Activated naive CD8-positive, alpha-beta T cell (primary cell): ENCODE results near the gene CCDC24.

Experiments
- H3K27ac Mint-ChIP-seq: one replicate; pipeline ENCODE4 v1.8.0; 2021; ENCODE audit warnings: mixed read lengths
- H3K27me3 Mint-ChIP-seq: one replicate; pipeline ENCODE4 v1.8.0; 2021; ENCODE audit warnings: mixed read lengths
- H3K36me3 Mint-ChIP-seq: one replicate; pipeline ENCODE4 v1.8.0; 2021; ENCODE audit warnings: mixed read lengths
- H3K4me1 Mint-ChIP-seq: one replicate; pipeline ENCODE4 v1.8.0; 2021; ENCODE audit warnings: low read depth, mixed read lengths
- H3K4me3 Mint-ChIP-seq: one replicate; pipeline ENCODE4 v1.8.0; 2021; ENCODE audit warnings: mild to moderate bottlenecking, mixed read lengths
- H3K9me3 Mint-ChIP-seq: one replicate; pipeline ENCODE4 v1.8.0; 2021; ENCODE audit warnings: low read depth, mixed read lengths

Gene CCDC24

GRCh38 chr1:43957407-43958040 is 33.9 kb upstream of the CCDC24 start:
- no peak overlapping the region for H3K27ac Mint-ChIP-seq
- no peak overlapping the region for H3K4me3 Mint-ChIP-seq
- H3K36me3 Mint-ChIP-seq: peaks cover 11% of the 10 kb centered on the region
- H3K9me3 Mint-ChIP-seq: no peaks in the 10 kb centered on the region
- no peaks in the 10 kb centered on the region for H3K4me1 Mint-ChIP-seq
- H3K27me3 Mint-ChIP-seq: no peaks in the 10 kb centered on the region

DNA sequence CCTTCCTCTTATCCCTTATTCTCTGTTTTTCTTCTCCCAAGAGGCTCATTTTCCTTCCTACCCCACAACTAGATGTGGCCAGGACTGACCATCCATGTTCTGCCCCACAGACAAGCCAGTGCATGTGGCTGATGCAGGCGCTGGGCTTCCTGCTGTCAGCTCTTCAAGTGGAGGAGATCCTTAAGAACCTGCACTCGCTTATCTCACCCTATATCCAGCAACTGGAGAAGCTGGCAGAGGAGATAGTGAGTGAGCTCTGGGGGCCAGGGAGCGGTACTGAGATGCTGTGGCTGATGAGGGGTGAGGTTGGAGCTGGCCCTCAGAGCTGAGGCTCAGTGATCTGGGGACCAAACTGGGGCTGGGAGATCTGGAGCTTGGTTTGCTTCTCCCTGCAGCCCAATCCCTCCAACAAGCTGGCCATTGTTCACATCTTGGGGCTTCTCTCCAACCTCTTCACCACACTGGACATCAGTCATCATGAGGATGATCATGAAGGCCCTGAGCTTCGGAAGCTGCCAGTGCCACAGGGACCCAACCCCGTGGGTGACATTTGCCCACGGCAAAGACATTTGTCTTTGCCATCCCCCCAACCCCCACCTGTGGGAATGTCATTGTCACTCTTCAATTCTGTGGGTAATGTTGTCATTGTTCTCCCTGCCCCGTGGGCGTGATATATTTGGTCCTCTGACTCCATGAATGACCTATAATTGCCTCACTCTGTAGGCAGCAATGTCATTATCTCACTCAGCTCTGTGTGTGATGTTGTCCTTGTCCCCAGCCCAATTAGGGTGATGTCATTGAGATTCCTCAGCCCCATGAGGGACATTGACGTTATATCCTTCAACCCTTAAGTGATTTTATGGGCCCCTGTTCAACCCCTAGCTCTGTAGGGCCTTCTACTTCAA is 32.8 kb upstream of the CCDC24 start:
- Mint-ChIP-seq H3K36me3 (peaks cover 14% of the 10 kb centered on the region), H3K9me3 (no peaks in the 10 kb centered on the region), H3K27me3 (no peaks in the 10 kb centered on the region), H3K4me1 (no peaks in the 10 kb centered on the region), H3K4me3 (no peak overlapping the region), H3K27ac (no peak overlapping the region)

- H3K27me3 Mint-ChIP-seq: no peaks in the 10 kb centered on the region
- H3K4me3 Mint-ChIP-seq: no peak overlapping the region
- H3K4me1 Mint-ChIP-seq: no peaks in the 10 kb centered on the region
- H3K9me3 Mint-ChIP-seq: no peaks in the 10 kb centered on the region
- H3K36me3 Mint-ChIP-seq: peaks cover 14% of the 10 kb centered on the region
- no peak overlapping the region for H3K27ac Mint-ChIP-seq
Measured at GRCh38 chr1:43960798-43961197, 30.6 kb upstream of the CCDC24 start.

- peaks cover 16% of the 10 kb centered on the region for H3K36me3 Mint-ChIP-seq
- no peaks in the 10 kb centered on the region for H3K4me1 Mint-ChIP-seq
- H3K4me3 Mint-ChIP-seq: no peak overlapping the region
- H3K27ac Mint-ChIP-seq: no peak overlapping the region
- no peaks in the 10 kb centered on the region for H3K27me3 Mint-ChIP-seq
- H3K9me3 Mint-ChIP-seq: no peaks in the 10 kb centered on the region
Measured at GRCh38 chr1:43961692-43962091, 29.7 kb upstream of the CCDC24 start.

GRCh38 chr1:43962324-43962723 is 29.1 kb upstream of the CCDC24 start:
- peaks cover 14% of the 10 kb centered on the region for H3K36me3 Mint-ChIP-seq
- H3K27me3 Mint-ChIP-seq: no peaks in the 10 kb centered on the region
- H3K4me1 Mint-ChIP-seq: no peaks in the 10 kb centered on the region
- no peak overlapping the region for H3K27ac Mint-ChIP-seq
- H3K9me3 Mint-ChIP-seq: no peaks in the 10 kb centered on the region
- no peak overlapping the region for H3K4me3 Mint-ChIP-seq

DNA sequence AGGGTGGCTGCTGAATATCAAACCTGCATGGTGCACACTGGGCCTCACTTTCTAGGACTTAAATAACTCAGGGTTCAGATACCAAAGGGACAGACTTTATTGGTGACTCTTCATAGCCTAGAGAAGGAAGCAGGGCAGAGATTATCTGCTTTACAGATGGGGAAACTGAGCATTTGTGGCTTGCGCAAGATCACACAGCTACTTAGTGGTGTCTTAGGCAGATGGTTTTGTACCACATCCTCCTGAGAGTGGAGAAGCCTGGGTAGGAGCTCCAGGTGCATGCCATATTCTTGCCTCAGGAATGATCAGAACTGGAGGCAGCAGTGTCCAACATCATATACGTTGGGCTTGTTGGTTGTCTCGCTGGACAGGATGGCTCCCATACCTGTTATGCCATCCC is 28.4 kb upstream of the CCDC24 start:
- no peaks in the 10 kb centered on the region for H3K9me3 Mint-ChIP-seq
- H3K27me3 Mint-ChIP-seq: no peaks in the 10 kb centered on the region
- peaks cover 16% of the 10 kb centered on the region for H3K36me3 Mint-ChIP-seq
- H3K27ac Mint-ChIP-seq: no peak overlapping the region
- no peaks in the 10 kb centered on the region for H3K4me1 Mint-ChIP-seq
- no peak overlapping the region for H3K4me3 Mint-ChIP-seq

GRCh38 chr1:43963890-43964289 is 27.5 kb upstream of the CCDC24 start:
- peaks cover 13% of the 10 kb centered on the region for H3K36me3 Mint-ChIP-seq
- no peak overlapping the region for H3K27ac Mint-ChIP-seq
- no peaks in the 10 kb centered on the region for H3K9me3 Mint-ChIP-seq
- H3K27me3 Mint-ChIP-seq: no peaks in the 10 kb centered on the region
- H3K4me3 Mint-ChIP-seq: no peak overlapping the region
- H3K4me1 Mint-ChIP-seq: no peaks in the 10 kb centered on the region

GRCh38 chr1:43965316-43965715 is 26.1 kb upstream of the CCDC24 start:
- H3K27ac Mint-ChIP-seq: no peak overlapping the region
- H3K9me3 Mint-ChIP-seq: no peaks in the 10 kb centered on the region

DNA sequence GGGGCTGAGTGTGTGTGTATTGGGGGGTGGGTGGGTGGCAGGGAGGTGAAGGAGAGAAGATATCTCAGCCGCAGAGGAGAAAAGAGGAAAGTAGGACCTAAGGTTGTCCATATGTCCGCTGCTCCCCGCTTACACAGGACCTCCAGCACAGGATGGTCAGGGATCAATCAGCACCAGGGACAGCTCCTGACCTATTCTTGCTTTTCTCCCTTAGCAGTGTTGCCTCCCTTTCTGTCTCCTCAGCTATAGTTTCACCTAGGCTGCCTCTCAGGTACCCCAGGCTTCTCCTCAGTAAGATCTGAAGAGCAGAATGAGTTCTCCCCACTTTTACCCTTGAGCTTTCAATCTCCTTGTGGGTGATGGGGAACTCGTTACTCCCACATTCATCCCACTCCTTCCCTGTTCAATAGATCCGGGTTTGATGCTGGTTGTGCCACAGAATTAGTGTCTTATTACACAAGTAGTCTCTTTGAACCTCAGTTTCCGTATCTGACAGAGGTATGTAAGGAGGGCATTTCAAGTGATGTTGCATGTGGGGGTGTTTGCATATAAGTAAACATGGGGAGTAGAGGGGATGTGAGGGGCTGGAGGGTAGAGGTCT is 23.0 kb upstream of the CCDC24 start:
- Mint-ChIP-seq H3K4me1 (peaks cover 18% of the 10 kb centered on the region), H3K4me3 (no peak overlapping the region), H3K27me3 (no peaks in the 10 kb centered on the region), H3K36me3 (peaks cover 15% of the 10 kb centered on the region), H3K9me3 (no peaks in the 10 kb centered on the region), H3K27ac (no peak overlapping the region)

More at GRCh38 chr1:43965316-43965715, 26.1 kb upstream of the CCDC24 start:
- H3K27me3 Mint-ChIP-seq: no peaks in the 10 kb centered on the region
- peaks cover 15% of the 10 kb centered on the region for H3K36me3 Mint-ChIP-seq
- peaks cover 7% of the 10 kb centered on the region for H3K4me1 Mint-ChIP-seq
- no peak overlapping the region for H3K4me3 Mint-ChIP-seq

- peaks cover 27% of the 10 kb centered on the region for H3K4me1 Mint-ChIP-seq
Measured at GRCh38 chr1:43969416-43969745, 22.0 kb upstream of the CCDC24 start.

GRCh38 chr1:43969746-43970466 is 21.5 kb upstream of the CCDC24 start, which contains the start of gene DPH2:
TSS of gene DPH2 (plus strand) at chr1:43970010. CDS start at chr1:43970176, 166 bp downstream.
- H3K9me3 Mint-ChIP-seq: no peaks in the 10 kb centered on the region
- no peaks in the 10 kb centered on the region for H3K27me3 Mint-ChIP-seq

More at GRCh38 chr1:43969416-43969745, 22.0 kb upstream of the CCDC24 start:
- Mint-ChIP-seq H3K36me3 (peaks cover 22% of the 10 kb centered on the region), H3K9me3 (no peaks in the 10 kb centered on the region), H3K27ac (no peak overlapping the region), H3K27me3 (no peaks in the 10 kb centered on the region), H3K4me3 (peak overlapping the region; percentile 97)

DNA sequence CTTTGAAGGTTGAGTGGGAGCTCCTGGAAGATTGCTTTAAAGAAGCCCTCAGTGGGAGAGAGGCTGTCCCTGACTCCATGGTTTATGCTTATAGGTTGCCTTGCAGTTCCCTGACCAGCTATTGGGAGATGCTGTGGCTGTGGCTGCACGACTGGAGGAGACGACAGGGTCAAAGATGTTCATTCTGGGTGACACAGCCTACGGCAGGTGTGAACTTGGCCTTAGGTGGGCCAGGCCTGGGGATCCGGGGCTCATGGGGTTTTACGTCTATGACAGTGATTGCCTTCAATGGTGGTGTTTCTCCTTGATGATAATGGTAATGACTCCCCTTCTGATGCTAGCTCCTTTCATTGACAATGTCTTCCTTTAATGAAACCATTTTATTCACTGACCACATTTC is 20.9 kb upstream of the CCDC24 start:
- Mint-ChIP-seq H3K4me3 (peak overlapping the region; percentile 97), H3K27me3 (no peaks in the 10 kb centered on the region), H3K36me3 (peaks cover 22% of the 10 kb centered on the region), H3K4me1 (peaks cover 27% of the 10 kb centered on the region), H3K9me3 (no peaks in the 10 kb centered on the region), H3K27ac (peak overlapping the region; percentile 91)

More at GRCh38 chr1:43969746-43970466, 21.5 kb upstream of the CCDC24 start, which contains the start of gene DPH2:
- Mint-ChIP-seq H3K4me3 (peak within 1 kb of the TSS; percentile 97), H3K27ac (peak within 1 kb of the TSS; percentile 91), H3K4me1 (peaks cover 27% of the 10 kb centered on the region), H3K36me3 (peaks cover 22% of the 10 kb centered on the region)

DNA sequence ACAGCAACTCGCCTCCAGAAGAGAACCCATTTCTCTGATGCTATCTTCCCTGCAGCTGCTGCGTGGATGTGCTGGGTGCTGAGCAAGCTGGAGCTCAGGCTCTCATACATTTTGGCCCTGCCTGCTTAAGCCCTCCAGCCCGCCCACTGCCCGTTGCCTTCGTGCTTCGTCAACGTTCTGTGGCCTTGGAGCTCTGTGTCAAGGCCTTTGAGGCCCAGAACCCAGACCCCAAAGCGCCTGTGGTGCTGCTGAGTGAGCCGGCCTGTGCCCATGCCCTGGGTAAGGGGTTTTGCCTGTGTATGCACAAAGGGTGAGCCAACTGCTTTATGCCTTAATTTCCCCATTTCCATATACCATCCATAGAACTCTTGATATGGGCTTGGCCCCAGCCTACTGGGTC is 20.5 kb upstream of the CCDC24 start:
- H3K27me3 Mint-ChIP-seq: no peaks in the 10 kb centered on the region
- H3K27ac Mint-ChIP-seq: peak overlapping the region; percentile 91
- H3K4me1 Mint-ChIP-seq: peaks cover 30% of the 10 kb centered on the region
- peaks cover 22% of the 10 kb centered on the region for H3K36me3 Mint-ChIP-seq
- H3K4me3 Mint-ChIP-seq: peak overlapping the region; percentile 97
- H3K9me3 Mint-ChIP-seq: no peaks in the 10 kb centered on the region

DNA sequence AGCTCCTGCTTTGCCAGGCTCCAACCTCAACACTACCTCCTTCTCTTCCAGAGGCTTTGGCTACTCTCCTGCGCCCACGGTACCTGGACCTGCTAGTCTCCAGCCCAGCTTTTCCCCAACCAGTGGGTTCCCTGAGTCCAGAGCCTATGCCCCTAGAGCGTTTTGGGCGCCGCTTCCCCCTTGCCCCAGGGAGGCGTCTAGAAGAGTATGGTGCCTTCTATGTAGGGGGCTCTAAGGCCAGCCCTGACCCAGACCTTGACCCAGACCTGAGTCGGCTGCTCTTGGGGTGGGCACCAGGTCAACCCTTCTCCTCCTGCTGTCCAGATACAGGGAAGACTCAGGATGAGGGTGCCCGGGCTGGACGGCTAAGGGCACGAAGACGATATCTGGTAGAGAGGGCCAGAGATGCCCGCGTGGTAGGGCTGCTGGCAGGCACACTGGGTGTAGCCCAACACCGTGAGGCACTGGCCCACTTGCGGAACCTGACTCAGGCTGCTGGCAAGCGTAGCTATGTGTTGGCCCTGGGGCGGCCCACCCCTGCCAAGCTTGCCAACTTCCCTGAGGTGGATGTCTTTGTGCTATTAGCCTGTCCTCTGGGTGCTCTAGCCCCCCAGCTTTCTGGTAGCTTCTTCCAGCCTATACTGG is 19.9 kb upstream of the CCDC24 start:
- Mint-ChIP-seq H3K4me1 (peaks cover 36% of the 10 kb centered on the region), H3K36me3 (peaks cover 22% of the 10 kb centered on the region), H3K27me3 (no peaks in the 10 kb centered on the region), H3K4me3 (peak overlapping the region; percentile 97), H3K27ac (no peak overlapping the region), H3K9me3 (no peaks in the 10 kb centered on the region)
